HCT116 (cell line): ENCODE data around the gene CELA3B. TPM values are rescaled to one million over a fixed set of nuclear protein-coding genes. Genes with fewer than 3 reads are reported as not detected.

Experiments
- ATAC-seq: fragments of 200-7000 bp; cut with Tn5 transposase; 2 replicates; pipeline ENCODE4 v1.9.1; 2020; ENCODE audit warnings: mild to moderate bottlenecking, moderate library complexity
- BruUV-seq: library from RNA; stranded (reverse); fragments of 400-500 nt; replicated peaks from 2 replicates; lab custom pipeline; 2021; lab: Mats Ljungman, UMichigan
- CTCF ChIA-PET: fragments of 300-600 bp; sonication (Branson Sonifier 250); formaldehyde crosslinking; loops from one replicate; lab custom pipeline; 2021; ENCODE audit warnings: antibody characterized with exemption; lab: Charles Lee
- POLR2A ChIA-PET: fragments of 300-600, 350-600 bp; sonication (Branson Sonifier 250); formaldehyde crosslinking; loops from one replicate; lab custom pipeline; 2021; ENCODE audit warnings: antibody characterized with exemption; lab: Charles Lee
- RAD21 ChIA-PET, 2 experiments: fragments of 300-600 bp; sonication (Branson Sonifier 250); formaldehyde crosslinking; loops; one replicate each; lab custom pipeline; 2023; ENCODE audit warnings: low total read pairs in 2 of 2; ENCODE audit not compliant: uncharacterized antibody in 2 of 2, unreplicated experiment in 2 of 2, low non-redundant PET in 1 of 2; lab: Charles Lee
- DNase-seq: peaks from one replicate; pipeline ENCODE4 v3.0.0-alpha.2; 2010; ENCODE audit warnings: low read depth, low spot score
- H2AFZ ChIP-seq: fragments of 200-600 bp; shearing (Covaris generic), sonication (generic); 2 replicates; pipeline ENCODE4 v1.6.1; 2017; ENCODE audit warnings: low read depth, mixed run types, mixed read lengths, antibody characterized with exemption, low read length; ENCODE audit not compliant: poor library complexity, severe bottlenecking
- H3K27ac ChIP-seq: 2 replicates; pipeline ENCODE4 v1.5.1; 2012; ENCODE audit warnings: low read depth, low read length
- H3K27me3 ChIP-seq: fragments of 200-600 bp; sonication (generic); 2 replicates; pipeline ENCODE4 v1.6.1; 2016; ENCODE audit warnings: mixed run types, low read length, mixed read lengths; ENCODE audit not compliant: insufficient read depth
- H3K36me3 ChIP-seq, 2 experiments: fragments of 200-500 bp in 1 of 2; fragments of 200-600 bp in 1 of 2; sonication (Bioruptor generic) in 1 of 2; sonication (generic) in 1 of 2; 2 replicates each; pipeline versions ENCODE4 v1.5.1 to v1.6.1; 2014 to 2016; ENCODE audit warnings: low read length in 2 of 2, inconsistent platforms in 1 of 2, mixed read lengths in 1 of 2, mixed run types in 1 of 2; ENCODE audit not compliant: insufficient read depth in 2 of 2, control insufficient read depth in 1 of 2
- H3K4me1 ChIP-seq, 2 experiments: fragments of 200-600 bp in 1 of 2; sonication (generic) in 1 of 2; 2 replicates each; pipeline versions ENCODE4 v1.5.1 to v1.6.1; 2012 to 2017; ENCODE audit warnings: low read length in 2 of 2, inconsistent platforms in 1 of 2, mild to moderate bottlenecking in 1 of 2, mixed read lengths in 1 of 2, mixed run types in 1 of 2, moderate library complexity in 1 of 2; ENCODE audit not compliant: insufficient read depth in 2 of 2, control insufficient read depth in 1 of 2
- H3K4me2 ChIP-seq: fragments of 200-600 bp; sonication (generic); 2 replicates; pipeline ENCODE4 v1.6.1; 2017; ENCODE audit warnings: mixed run types, low read length, mixed read lengths
- H3K4me3 ChIP-seq, 2 experiments: fragments of 200-600 bp in 1 of 2; sonication (generic) in 1 of 2; replicated peaks in 1 of 2; 2 replicates each; pipeline ENCODE4 v1.5.1; 2011 to 2016; ENCODE audit warnings: low read length in 2 of 2, control low read depth in 1 of 2, low read depth in 1 of 2, mild to moderate bottlenecking in 1 of 2, mixed read lengths in 1 of 2, mixed run types in 1 of 2
- H3K79me2 ChIP-seq: fragments of 200-600 bp; sonication (generic); 2 replicates; pipeline ENCODE4 v1.6.1; 2017; ENCODE audit warnings: mild to moderate bottlenecking, mixed run types, low read length, moderate library complexity, mixed read lengths; ENCODE audit not compliant: insufficient read depth
- H3K9ac ChIP-seq: fragments of 200-600 bp; sonication (generic); 2 replicates; pipeline ENCODE4 v1.6.1; 2016; ENCODE audit warnings: low read length, mixed read lengths
- H3K9me2 ChIP-seq: fragments of 200-600 bp; sonication (generic), shearing (Covaris generic); 2 replicates; pipeline ENCODE4 v1.6.1; 2017; ENCODE audit warnings: mixed run types, mild to moderate bottlenecking, moderate library complexity; ENCODE audit not compliant: insufficient read depth
- H3K9me3 ChIP-seq, 2 experiments: fragments of 200-500 bp in 1 of 2; fragments of 200-600 bp in 1 of 2; sonication (Bioruptor generic) in 1 of 2; sonication (generic) in 1 of 2; 2 replicates each; pipeline ENCODE4 v1.6.1; 2014 to 2017; ENCODE audit warnings: low read length in 2 of 2, mixed read lengths in 2 of 2, inconsistent platforms in 1 of 2, low read depth in 1 of 2, mild to moderate bottlenecking in 1 of 2, mixed run types in 1 of 2, moderate library complexity in 1 of 2; ENCODE audit not compliant: control insufficient read depth in 1 of 2, insufficient read depth in 1 of 2
- H4K20me1 ChIP-seq: fragments of 200-600 bp; sonication (generic), shearing (Covaris generic); 2 replicates; pipeline ENCODE4 v1.6.1; 2017; ENCODE audit warnings: mixed run types, mild to moderate bottlenecking, moderate library complexity; ENCODE audit not compliant: insufficient read depth
- CTCF ChIP-seq, 3 experiments: fragments of 200-600 bp in 1 of 3; sonication (generic) in 1 of 3; IDR thresholded peaks in 2 of 3; conservative IDR thresholded peaks in 1 of 3; 2 replicates each; pipeline ENCODE4 v1.5.1; 2012 to 2017; ENCODE audit warnings: low read depth in 2 of 3, low read length in 2 of 3, antibody characterized with exemption in 1 of 3, borderline replicate concordance in 1 of 3, control low read depth in 1 of 3, mild to moderate bottlenecking in 1 of 3, mixed read lengths in 1 of 3, mixed run types in 1 of 3, moderate library complexity in 1 of 3; ENCODE audit not compliant: insufficient read depth in 1 of 3
- POLR2A ChIP-seq: IDR thresholded peaks from 2 replicates; pipeline ENCODE4 v1.7.0; 2011; ENCODE audit warnings: borderline replicate concordance; ENCODE audit not compliant: insufficient read depth, insufficient read length; ENCODE audit errors: extremely low read depth
- POLR2AphosphoS5 ChIP-seq: IDR thresholded peaks from 2 replicates; pipeline ENCODE4 v1.6.1; 2011; ENCODE audit warnings: mild to moderate bottlenecking, low read depth, low read length, moderate library complexity
- SRF ChIP-seq: IDR thresholded peaks from 2 replicates; pipeline ENCODE4 v1.6.1; 2012; ENCODE audit warnings: low read depth
- YY1 ChIP-seq: IDR thresholded peaks from 2 replicates; pipeline ENCODE4 v1.6.1; 2011; ENCODE audit warnings: low read length, low read depth, moderate library complexity, mild to moderate bottlenecking; ENCODE audit not compliant: insufficient replicate concordance; ENCODE audit errors: extremely low read depth
- intact Hi-C: fragments of 100-400 bp; cut with micrococcal nuclease; formaldehyde crosslinking; loops from 2 replicates; pipeline ENCODE4 v1.10.0; 2022
- total RNA-seq: library from RNA; stranded (reverse); gene quantifications from one replicate; pipeline ENCODE4 v1.2.1, GENCODE V29; 2021; ENCODE audit not compliant: unreplicated experiment

The CELA3B gene
- total RNA-seq, 1 experiment from 2014 or later: 5.3 TPM

- intact Hi-C loops: loop anchor here (5.0 kb wide), 1 partner anchor 158 kb away; the partner anchor contains the start of gene USP48
- Histone ChIP-seq H3K9me3 (no peaks in the 10 kb centered on the region), H3K4me3 (no peak overlapping the region), H4K20me1 (no peaks in the 10 kb centered on the region), H3K4me2 (peak overlapping the region; percentile 53), H3K4me1 (peaks cover 35 to 76% of the 10 kb centered on the region in 2 experiments), H3K27ac (peak overlapping the region; percentile 15), H3K9ac (peak overlapping the region; percentile 23; the same call in 1 of the 2 replicates), H3K36me3 (no peaks in the 10 kb centered on the region), H2AFZ (peak overlapping the region; percentile 63), H3K79me2 (peaks cover 12% of the 10 kb centered on the region; the same call in 1 of the 2 replicates), H3K9me2 (no peaks in the 10 kb centered on the region), H3K27me3 (no peaks in the 10 kb centered on the region)
- no TSS peak for BruUV-seq
- peak; percentile 78 for DNase-seq
- peak; percentile 31 for ATAC-seq
- ChIA-PET POLR2A (interaction anchor here (0.9 to 1.6 kb wide), 3 partner anchors 9 to 21 kb away, joined by 3 to 4 read pairs (median 3); no protein-coding TSS in a partner anchor), CTCF (interaction anchor here (0.8 to 1.9 kb wide), 7 partner anchors 9 to 285 kb away, joined by 3 to 6 read pairs (median 3); no protein-coding TSS in a partner anchor), RAD21 (interaction anchor here in 1 of 2 experiments (0.9 kb wide), 1 partner anchor 8 kb away, joined by 7 read pairs; no protein-coding TSS in a partner anchor)
- no peak for TF ChIP-seq YY1
- peak in 2 of 3 experiments; percentile 54 to 62; a peak in 4 of 6 replicates for TF ChIP-seq CTCF (IDR thresholded peaks at IDR 0.05 in 2 of 3, conservative IDR thresholded peaks at IDR 0.05 in 1 of 3; ENCODE audit: borderline replicate concordance in 1 of 3, insufficient read depth in 1 of 3, low read depth in 2 of 3, low read length in 2 of 3)
- TF ChIP-seq SRF: no peak
- TF ChIP-seq POLR2A: no peak
- TF ChIP-seq POLR2AphosphoS5: peak; percentile 58; the same call in 1 of the 2 replicates
Measured at GRCh38 chr1:21939650-21940374, 37.0 kb upstream of the CELA3B start.
